HepG2 (cell line): Measurements from ENCODE around the gene TASP1. TPM values are rescaled to one million over a fixed set of nuclear protein-coding genes. Genes with fewer than 3 reads are reported as not detected.

ENCODE experiments used
- ATAC-seq: fragments of 200-7000 bp; cut with Tn5 transposase; 3 replicates; pipeline ENCODE4 v1.9.1; 2020; ENCODE audit warnings: mild to moderate bottlenecking, moderate library complexity
- BruUV-seq: library from RNA; stranded (reverse); fragments of 400-500 nt; replicated peaks from 2 replicates; lab custom pipeline; 2021; lab: Mats Ljungman, UMichigan
- CTCF ChIA-PET: fragments of 300-600 bp; formaldehyde crosslinking; extraction: SDS; loops from one replicate; lab custom pipeline; 2021; ENCODE audit warnings: low total read pairs, inconsistent platforms, low intra/inter-chr PET ratio; lab: Yijun Ruan, JAX
- POLR2A ChIA-PET: fragments of 350-600 bp; sonication (Branson Sonifier 250); formaldehyde crosslinking; loops from one replicate; lab custom pipeline; 2020; ENCODE audit warnings: antibody characterized with exemption, inconsistent platforms; lab: Yijun Ruan, JAX
- DNase-seq: peaks from one replicate; pipeline ENCODE4 v3.0.0-alpha.2; 2015; ENCODE audit warnings: low spot score
- FAIRE-seq: peaks from 3 replicates; lab custom pipeline; 2011; peaks lifted over from hg19 to GRCh38; lab: Jason Lieb, UNC
- H2AFZ ChIP-seq: one replicate; pipeline ENCODE4 v1.6.1; 2011; ENCODE audit warnings: low read length, inconsistent platforms
- H3K27ac ChIP-seq: fragments of 300-600 bp; 3 replicates; pipeline ENCODE4 v1.8.0; 2011; ENCODE audit warnings: mixed run types, mild to moderate bottlenecking, mixed read lengths, low read length, inconsistent platforms; ENCODE audit not compliant: insufficient read depth; ENCODE audit errors: extremely low read length
- H3K27me3 ChIP-seq, 2 experiments: fragments of 200-600 bp in 1 of 2; 2 replicates in 1 of 2; 3 replicates in 1 of 2; pipeline versions ENCODE4 v1.6.0 to v1.8.0; 2011; ENCODE audit warnings: low read length in 2 of 2, mild to moderate bottlenecking in 2 of 2, moderate library complexity in 2 of 2, inconsistent platforms in 1 of 2; ENCODE audit not compliant: insufficient read depth in 2 of 2, control insufficient read depth in 1 of 2
- H3K36me3 ChIP-seq, 2 experiments: fragments of 200-600 bp in 1 of 2; replicated peaks in 1 of 2; 2 replicates in 1 of 2; 3 replicates in 1 of 2; pipeline versions ENCODE4 v1.5.1 to v1.8.0; 2011; ENCODE audit warnings: low read length in 2 of 2, inconsistent platforms in 1 of 2; ENCODE audit not compliant: insufficient read depth in 2 of 2, control insufficient read depth in 1 of 2
- H3K4me1 ChIP-seq: 2 replicates; pipeline ENCODE4 v1.5.1; 2012; ENCODE audit warnings: low read length, inconsistent platforms; ENCODE audit not compliant: insufficient read depth
- H3K4me2 ChIP-seq: 2 replicates; pipeline ENCODE4 v1.6.0; 2011; ENCODE audit warnings: low read depth, low read length, inconsistent platforms
- H3K4me3 ChIP-seq, 3 experiments: fragments of 200-600 bp in 1 of 3; sonication (generic), shearing (Covaris generic) in 1 of 3; replicated peaks in 1 of 3; 2 replicates each; pipeline ENCODE4 v1.5.1; 2011 to 2016; ENCODE audit warnings: low read length in 3 of 3, inconsistent platforms in 2 of 3, low read depth in 2 of 3, mild to moderate bottlenecking in 2 of 3, control low read depth in 1 of 3, mixed read lengths in 1 of 3; ENCODE audit not compliant: insufficient read depth in 1 of 3
- H3K79me2 ChIP-seq: one replicate; pipeline ENCODE4 v1.6.1; 2011; ENCODE audit warnings: low read length, inconsistent platforms; ENCODE audit not compliant: insufficient read depth
- H3K9ac ChIP-seq: 2 replicates; pipeline ENCODE4 v1.6.0; 2011; ENCODE audit warnings: mild to moderate bottlenecking, low read depth, low read length, inconsistent platforms; ENCODE audit not compliant: insufficient read depth
- H3K9me3 ChIP-seq: 2 replicates; pipeline ENCODE4 v1.5.1; 2012; ENCODE audit warnings: mild to moderate bottlenecking, low read length
- H4K20me1 ChIP-seq: 2 replicates; pipeline ENCODE4 v1.6.0; 2011; ENCODE audit warnings: inconsistent platforms, mild to moderate bottlenecking, low read length, moderate library complexity; ENCODE audit not compliant: insufficient read depth
- ARNT2 ChIP-seq: sonication (generic); formaldehyde crosslinking; IDR thresholded peaks from 2 replicates; pipeline ENCODE4 v1.8.0; 2022; ENCODE audit warnings: mild to moderate bottlenecking, low read depth, missing genetic modification reagents, moderate library complexity
- CTCF ChIP-seq: sonication (generic); formaldehyde crosslinking; IDR thresholded peaks from 2 replicates; pipeline ENCODE4 v1.5.0; 2020; ENCODE audit warnings: mild to moderate bottlenecking, missing genetic modification reagents, moderate library complexity
- MED8 ChIP-seq: sonication (generic); formaldehyde crosslinking; IDR thresholded peaks from 2 replicates; pipeline ENCODE4 v1.8.1; 2023; ENCODE audit warnings: mild to moderate bottlenecking, missing genetic modification reagents; ENCODE audit not compliant: insufficient replicate concordance
- MTA3 ChIP-seq: sonication (generic); formaldehyde crosslinking; IDR thresholded peaks from 2 replicates; pipeline ENCODE4 v1.4.0; 2020; ENCODE audit warnings: missing genetic modification reagents
- NBN ChIP-seq: fragments of 450-650 bp; conservative IDR thresholded peaks from 2 replicates; pipeline ENCODE4 v1.6.1; 2017
- SALL1 ChIP-seq: sonication (generic); formaldehyde crosslinking; IDR thresholded peaks from 2 replicates; pipeline ENCODE4 v1.8.0; 2022; ENCODE audit warnings: mild to moderate bottlenecking, missing genetic modification reagents
- SIX1 ChIP-seq: sonication (generic); formaldehyde crosslinking; IDR thresholded peaks from 2 replicates; pipeline ENCODE4 v1.4.0; 2020; ENCODE audit warnings: missing genetic modification reagents, borderline replicate concordance
- SIX4 ChIP-seq: sonication (generic); formaldehyde crosslinking; IDR thresholded peaks from 2 replicates; pipeline ENCODE4 v1.4.0; 2020; ENCODE audit warnings: missing genetic modification reagents
- THAP11 ChIP-seq: IDR thresholded peaks from 2 replicates; pipeline ENCODE4 v1.6.1; 2016; ENCODE audit warnings: missing biosample characterization, missing genetic modification reagents
- ZFP62 ChIP-seq: sonication (generic); formaldehyde crosslinking; IDR thresholded peaks from 2 replicates; pipeline ENCODE4 v1.4.0; 2020; ENCODE audit warnings: missing genetic modification reagents
- ZNF446 ChIP-seq: sonication (generic); formaldehyde crosslinking; IDR thresholded peaks from 2 replicates; pipeline ENCODE4 v1.5.0; 2020; ENCODE audit warnings: mild to moderate bottlenecking, missing genetic modification reagents
- ZNF484 ChIP-seq: sonication (generic); formaldehyde crosslinking; IDR thresholded peaks from 2 replicates; pipeline ENCODE4 v1.5.1; 2020; ENCODE audit warnings: mild to moderate bottlenecking, low read depth, missing genetic modification reagents, borderline replicate concordance
- WGBS: methylation state at CpG from one replicate; pipeline ENCODE4 v1.1.6; 2017; ENCODE audit warnings: low lambda C conversion rate; 5-methylcytosine and 5-hydroxymethylcytosine counted together
- in situ Hi-C: cut with HindIII; loops from 2 replicates; pipeline ENCODE4 v1.10.0; 2017; ENCODE audit warnings: low pct_unique_long_range_greater_than_20kb; ENCODE audit not compliant: extremely low pct_ligation_motif_present
- intact Hi-C: fragments of 100-400 bp; cut with micrococcal nuclease; formaldehyde crosslinking; loops from one replicate; pipeline ENCODE4 v1.10.0; 2022; ENCODE audit not compliant: unreplicated experiment
- polyA plus RNA-seq, 8 experiments: library from polyadenylated mRNA; depleted of rRNA in 3 of 8; stranded (reverse) in 7 of 8; unstranded in 1 of 8; fragments of >200 nt; fragmentation: Illumina TruSeq in 4 of 8; extraction: Trizol in 4 of 8; gene quantifications; 2 replicates each; pipeline versions ENCODE4 v1.2.1 to v1.2.3, GENCODE V29; 2011 to 2016; ENCODE audit warnings: low read depth in 4 of 8, missing spikeins in 1 of 8, mixed read lengths in 1 of 8; ENCODE audit not compliant: insufficient read depth in 1 of 8
- total RNA-seq, 5 experiments: library from RNA; depleted of rRNA; stranded (reverse); fragments of >200 nt; fragmentation: Illumina TruSeq; extraction: Trizol; gene quantifications; 2 replicates each; pipeline ENCODE4 v1.2.3, GENCODE V29; 2016; ENCODE audit warnings: low read depth in 1 of 5
- TF ChIP-seq, protein P1 (sequence below): sonication (generic); formaldehyde crosslinking; IDR thresholded peaks from 2 replicates; pipeline ENCODE4 v1.5.0; 2020; ENCODE audit warnings: mild to moderate bottlenecking, missing genetic modification reagents
- TF ChIP-seq, protein P2 (sequence below): sonication (generic); formaldehyde crosslinking; conservative IDR thresholded peaks from 2 replicates; pipeline ENCODE4 v1.4.0; 2020; ENCODE audit warnings: missing genetic modification reagents
- TF ChIP-seq, protein P3 (sequence below): sonication (generic); formaldehyde crosslinking; IDR thresholded peaks from 2 replicates; pipeline ENCODE4 v1.5.1; 2020; ENCODE audit warnings: mild to moderate bottlenecking, missing genetic modification reagents, moderate library complexity

Gene TASP1
- total and polyA plus RNA-seq, 2 of the 13 experiments (the other 11 are each of a cell fraction or from before 2014, with no cell fraction given) = 10.0 to 25.2 TPM

DNA sequence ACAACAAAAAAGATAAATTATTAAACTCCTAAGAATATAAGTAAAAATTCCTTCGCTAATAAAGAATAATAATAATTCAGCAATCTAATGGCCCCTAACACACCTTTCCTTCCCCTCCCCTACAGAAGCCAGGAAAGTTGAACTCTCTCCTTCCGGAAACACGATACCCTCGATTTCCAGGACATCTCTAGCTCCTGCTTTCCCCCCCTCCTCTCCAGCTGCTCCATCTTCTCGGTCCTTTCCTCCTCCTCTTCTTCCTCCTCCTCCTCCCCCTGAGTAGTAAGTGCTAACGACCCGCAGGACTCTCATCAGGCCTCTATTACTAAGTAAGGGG lies 603 bp downstream of the TASP1 start (continued):
- TF ChIP-seq, protein P1, sequence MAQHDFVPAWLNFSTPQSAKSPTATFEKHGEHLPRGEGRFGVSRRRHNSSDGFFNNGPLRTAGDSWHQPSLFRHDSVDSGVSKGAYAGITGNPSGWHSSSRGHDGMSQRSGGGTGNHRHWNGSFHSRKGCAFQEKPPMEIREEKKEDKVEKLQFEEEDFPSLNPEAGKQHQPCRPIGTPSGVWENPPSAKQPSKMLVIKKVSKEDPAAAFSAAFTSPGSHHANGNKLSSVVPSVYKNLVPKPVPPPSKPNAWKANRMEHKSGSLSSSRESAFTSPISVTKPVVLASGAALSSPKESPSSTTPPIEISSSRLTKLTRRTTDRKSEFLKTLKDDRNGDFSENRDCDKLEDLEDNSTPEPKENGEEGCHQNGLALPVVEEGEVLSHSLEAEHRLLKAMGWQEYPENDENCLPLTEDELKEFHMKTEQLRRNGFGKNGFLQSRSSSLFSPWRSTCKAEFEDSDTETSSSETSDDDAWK (CRISPR knock-in tag) = no peak
- TF ChIP-seq ZNF446 (CRISPR knock-in tag) (0 out of 2 replicates have a peak, but pooled peaks have one; percentile 40), SIX4 (CRISPR knock-in tag) (peak; percentile 73), SIX1 (CRISPR knock-in tag) (peak; percentile 94)

DNA sequence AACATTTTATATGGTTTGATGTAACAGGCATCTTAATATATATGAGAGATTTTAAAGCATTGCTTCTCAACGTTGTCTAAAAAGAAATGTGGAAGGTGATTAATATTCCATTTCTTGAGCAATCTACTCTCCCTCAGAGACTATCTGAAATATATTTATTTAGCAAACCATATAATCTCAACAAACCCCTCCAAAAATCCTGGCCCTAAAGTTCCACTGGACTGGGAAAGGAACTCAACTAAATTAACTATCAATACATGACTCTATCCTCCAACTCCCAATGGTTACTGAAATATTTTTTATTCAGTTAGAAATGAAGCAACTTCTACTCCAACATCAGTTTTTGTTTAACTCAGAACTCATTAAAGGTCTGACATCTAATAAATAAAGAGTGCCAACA lies 6.3 kb downstream of the TASP1 start:
- H3K27ac ChIP-seq = no peak overlapping the region
- no peak for FAIRE-seq
- in situ Hi-C loops (no loop called here), intact Hi-C loops (no loop called here)
- BruUV-seq = no TSS peak
- ChIA-PET CTCF (no interaction called here), POLR2A (no interaction called here)
- H3K4me1 ChIP-seq = peaks cover 10% of the 10 kb centered on the region
- ATAC-seq = no peak
- H3K36me3 ChIP-seq = peaks cover 4 to 21% of the 10 kb centered on the region in 2 experiments
- no peak for DNase-seq
- no peak overlapping the region for H3K4me2 ChIP-seq
- no peak overlapping the region for H2AFZ ChIP-seq
- H3K9ac ChIP-seq = no peak overlapping the region
- H3K4me3 ChIP-seq = no peak overlapping the region
- WGBS = 94% methylated on average over 1 of the region's 1 CpG
- H3K27me3 ChIP-seq = no peaks in the 10 kb centered on the region
- no peaks in the 10 kb centered on the region; the same call in 1 of the 2 replicates for H4K20me1 ChIP-seq
- H3K9me3 ChIP-seq = no peaks in the 10 kb centered on the region
- H3K79me2 ChIP-seq = peaks cover 50% of the 10 kb centered on the region
- TF ChIP-seq SALL1 (CRISPR knock-in tag) (no peak), CTCF (CRISPR knock-in tag) (no peak), ZFP62 (no peak), MTA3 (CRISPR knock-in tag) (no peak), ZNF484 (CRISPR knock-in tag) (no peak), THAP11 (CRISPR knock-in tag) (no peak), ARNT2 (CRISPR knock-in tag) (no peak), MED8 (no peak), NBN (no peak)
- TF ChIP-seq, protein P2, sequence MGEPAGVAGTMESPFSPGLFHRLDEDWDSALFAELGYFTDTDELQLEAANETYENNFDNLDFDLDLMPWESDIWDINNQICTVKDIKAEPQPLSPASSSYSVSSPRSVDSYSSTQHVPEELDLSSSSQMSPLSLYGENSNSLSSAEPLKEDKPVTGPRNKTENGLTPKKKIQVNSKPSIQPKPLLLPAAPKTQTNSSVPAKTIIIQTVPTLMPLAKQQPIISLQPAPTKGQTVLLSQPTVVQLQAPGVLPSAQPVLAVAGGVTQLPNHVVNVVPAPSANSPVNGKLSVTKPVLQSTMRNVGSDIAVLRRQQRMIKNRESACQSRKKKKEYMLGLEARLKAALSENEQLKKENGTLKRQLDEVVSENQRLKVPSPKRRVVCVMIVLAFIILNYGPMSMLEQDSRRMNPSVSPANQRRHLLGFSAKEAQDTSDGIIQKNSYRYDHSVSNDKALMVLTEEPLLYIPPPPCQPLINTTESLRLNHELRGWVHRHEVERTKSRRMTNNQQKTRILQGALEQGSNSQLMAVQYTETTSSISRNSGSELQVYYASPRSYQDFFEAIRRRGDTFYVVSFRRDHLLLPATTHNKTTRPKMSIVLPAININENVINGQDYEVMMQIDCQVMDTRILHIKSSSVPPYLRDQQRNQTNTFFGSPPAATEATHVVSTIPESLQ (CRISPR knock-in tag) = no peak
- TF ChIP-seq, protein P3, sequence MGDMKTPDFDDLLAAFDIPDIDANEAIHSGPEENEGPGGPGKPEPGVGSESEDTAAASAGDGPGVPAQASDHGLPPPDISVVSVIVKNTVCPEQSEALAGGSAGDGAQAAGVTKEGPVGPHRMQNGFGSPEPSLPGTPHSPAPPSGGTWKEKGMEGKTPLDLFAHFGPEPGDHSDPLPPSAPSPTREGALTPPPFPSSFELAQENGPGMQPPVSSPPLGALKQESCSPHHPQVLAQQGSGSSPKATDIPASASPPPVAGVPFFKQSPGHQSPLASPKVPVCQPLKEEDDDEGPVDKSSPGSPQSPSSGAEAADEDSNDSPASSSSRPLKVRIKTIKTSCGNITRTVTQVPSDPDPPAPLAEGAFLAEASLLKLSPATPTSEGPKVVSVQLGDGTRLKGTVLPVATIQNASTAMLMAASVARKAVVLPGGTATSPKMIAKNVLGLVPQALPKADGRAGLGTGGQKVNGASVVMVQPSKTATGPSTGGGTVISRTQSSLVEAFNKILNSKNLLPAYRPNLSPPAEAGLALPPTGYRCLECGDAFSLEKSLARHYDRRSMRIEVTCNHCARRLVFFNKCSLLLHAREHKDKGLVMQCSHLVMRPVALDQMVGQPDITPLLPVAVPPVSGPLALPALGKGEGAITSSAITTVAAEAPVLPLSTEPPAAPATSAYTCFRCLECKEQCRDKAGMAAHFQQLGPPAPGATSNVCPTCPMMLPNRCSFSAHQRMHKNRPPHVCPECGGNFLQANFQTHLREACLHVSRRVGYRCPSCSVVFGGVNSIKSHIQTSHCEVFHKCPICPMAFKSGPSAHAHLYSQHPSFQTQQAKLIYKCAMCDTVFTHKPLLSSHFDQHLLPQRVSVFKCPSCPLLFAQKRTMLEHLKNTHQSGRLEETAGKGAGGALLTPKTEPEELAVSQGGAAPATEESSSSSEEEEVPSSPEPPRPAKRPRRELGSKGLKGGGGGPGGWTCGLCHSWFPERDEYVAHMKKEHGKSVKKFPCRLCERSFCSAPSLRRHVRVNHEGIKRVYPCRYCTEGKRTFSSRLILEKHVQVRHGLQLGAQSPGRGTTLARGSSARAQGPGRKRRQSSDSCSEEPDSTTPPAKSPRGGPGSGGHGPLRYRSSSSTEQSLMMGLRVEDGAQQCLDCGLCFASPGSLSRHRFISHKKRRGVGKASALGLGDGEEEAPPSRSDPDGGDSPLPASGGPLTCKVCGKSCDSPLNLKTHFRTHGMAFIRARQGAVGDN (CRISPR knock-in tag) = no peak
